HEK293 (cell line): ENCODE data around the gene CLDN16.

Experiments
- CTCF ChIP-seq: fragments of 450-650 bp; formaldehyde crosslinking; IDR thresholded peaks from 2 replicates; pipeline ENCODE4 v1.5.1; 2016; ENCODE audit warnings: missing biosample characterization, missing genetic modification characterization
- GLI4 ChIP-seq: fragments of 450-650 bp; formaldehyde crosslinking; IDR thresholded peaks from 2 replicates; pipeline ENCODE4 v1.5.1; 2016; ENCODE audit warnings: missing biosample characterization, missing genetic modification characterization
- KLF1 ChIP-seq: fragments of 450-650 bp; formaldehyde crosslinking; IDR thresholded peaks from 2 replicates; pipeline ENCODE4 v1.5.1; 2016; ENCODE audit warnings: missing biosample characterization, missing genetic modification characterization
- ZBTB6 ChIP-seq: fragments of 450-650 bp; formaldehyde crosslinking; IDR thresholded peaks from 2 replicates; pipeline ENCODE4 v1.5.1; 2017; ENCODE audit warnings: missing biosample characterization, missing genetic modification characterization
- ZEB2 ChIP-seq: fragments of 450-650 bp; formaldehyde crosslinking; IDR thresholded peaks from 2 replicates; pipeline ENCODE4 v1.5.1; 2016; ENCODE audit warnings: missing biosample characterization, missing genetic modification characterization
- ZNF362 ChIP-seq: fragments of 450-650 bp; formaldehyde crosslinking; IDR thresholded peaks from 2 replicates; pipeline ENCODE4 v1.5.1; 2016; ENCODE audit warnings: missing biosample characterization, missing genetic modification characterization

GRCh38 chr3:190448256-190448655, 60.3 kb downstream of the CLDN16 start:
- TF ChIP-seq ZEB2 (tag by site-specific recombination) (no peak), ZNF362 (tag by site-specific recombination) (no peak), KLF1 (tag by site-specific recombination) (no peak), CTCF (tag by site-specific recombination) (no peak), ZBTB6 (tag by site-specific recombination) (no peak), GLI4 (no peak)
